ENCODE results near the gene MBNL2.

MBNL2 gene

GRCh38 chr13:97275776-97276501, 53.8 kb downstream of the MBNL2 start:
- DNase-seq, result no peak

- no peak for DNase-seq
Observed at GRCh38 chr13:97276862-97277269, 54.7 kb downstream of the MBNL2 start.

- DNase-seq, result no peak
Observed at GRCh38 chr13:97278435-97279411, 56.6 kb downstream of the MBNL2 start.

- DNase-seq, result no peak
Observed at GRCh38 chr13:97279913-97280312, 57.8 kb downstream of the MBNL2 start.

GRCh38 chr13:97280478-97280877, 58.3 kb downstream of the MBNL2 start:
- no peak for DNase-seq

- DNase-seq, result no peak
Observed at GRCh38 chr13:97281028-97281427, 58.9 kb downstream of the MBNL2 start.

- no peak for DNase-seq
Observed at GRCh38 chr13:97282705-97283104, 60.6 kb downstream of the MBNL2 start.

- no peak for DNase-seq
Observed at GRCh38 chr13:97283888-97284287, 61.8 kb downstream of the MBNL2 start.

GRCh38 chr13:97284558-97284957, 62.4 kb downstream of the MBNL2 start:
- no peak for DNase-seq

- no peak for DNase-seq
Observed at GRCh38 chr13:97285221-97285955, 63.3 kb downstream of the MBNL2 start.

- no peak for DNase-seq
Observed at GRCh38 chr13:97286317-97287046, 64.3 kb downstream of the MBNL2 start.

- no peak for DNase-seq
Observed at GRCh38 chr13:97287047-97287383, 64.9 kb downstream of the MBNL2 start.

GRCh38 chr13:97288486-97288900, 66.4 kb downstream of the MBNL2 start:
- no peak for DNase-seq

- no peak for DNase-seq
Observed at GRCh38 chr13:97289514-97290298, 67.6 kb downstream of the MBNL2 start.

GRCh38 chr13:97295283-97296182, 73.4 kb downstream of the MBNL2 start:
- DNase-seq, result no peak

GRCh38 chr13:97296740-97297139, 74.6 kb downstream of the MBNL2 start:
- DNase-seq, result no peak

- no peak for DNase-seq
Observed at GRCh38 chr13:97298816-97299215, 76.7 kb downstream of the MBNL2 start.

- DNase-seq, result no peak
Observed at GRCh38 chr13:97300871-97301270, 78.7 kb downstream of the MBNL2 start.

GRCh38 chr13:97301382-97302095, 79.4 kb downstream of the MBNL2 start:
- DNase-seq, result no peak

- DNase-seq, result no peak
Observed at GRCh38 chr13:97302611-97303010, 80.5 kb downstream of the MBNL2 start.

All from OCI-M1 (cell line).